ENCODE data around the gene PDE11A. TPM values are rescaled to one million over a fixed set of nuclear protein-coding genes. Genes with fewer than 3 reads are reported as not detected.
"Not testable (repeated sequence)": the region's sequence is repeated elsewhere in the genome, so short reads cannot be mapped to it uniquely, and the experiment has no call there.

Gene PDE11A
- total RNA-seq, 1 donor, result under 0.01 TPM

DNA sequence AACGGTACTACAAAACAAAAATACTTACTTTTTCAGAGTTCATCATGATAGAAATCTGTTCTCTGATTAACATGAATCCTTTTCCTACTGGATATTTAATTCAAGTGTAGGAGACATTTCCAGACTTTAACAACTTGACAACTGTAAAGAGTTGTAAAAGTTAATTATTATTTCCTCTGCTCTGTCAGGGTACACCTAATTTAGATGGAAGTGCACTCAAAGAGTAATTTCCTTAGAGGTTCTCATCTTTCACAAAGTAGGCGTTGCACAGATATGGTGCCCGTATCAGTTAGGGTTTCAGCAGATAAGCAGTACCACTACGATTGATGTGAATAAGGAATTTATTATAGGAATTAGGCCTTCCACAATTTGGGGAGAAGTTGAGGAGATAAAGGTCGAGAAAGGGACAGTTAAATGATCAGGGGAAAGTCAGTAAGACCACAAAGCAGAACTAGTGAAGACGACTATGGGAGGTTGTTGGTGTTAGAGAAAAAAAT lies 16.2 kb upstream of the PDE11A start:
- no peaks in the 10 kb centered on the region for H3K9me3 ChIP-seq (ENCODE audit: low read depth, low read length)
- H3K4me1 ChIP-seq (ENCODE audit: insufficient read depth, low read length), result no peaks in the 10 kb centered on the region
- H3K4me3 ChIP-seq (ENCODE audit: low read length), result no peak overlapping the region
- no peaks in the 10 kb centered on the region for H3K27me3 ChIP-seq (ENCODE audit: insufficient read depth, low read length)

DNA sequence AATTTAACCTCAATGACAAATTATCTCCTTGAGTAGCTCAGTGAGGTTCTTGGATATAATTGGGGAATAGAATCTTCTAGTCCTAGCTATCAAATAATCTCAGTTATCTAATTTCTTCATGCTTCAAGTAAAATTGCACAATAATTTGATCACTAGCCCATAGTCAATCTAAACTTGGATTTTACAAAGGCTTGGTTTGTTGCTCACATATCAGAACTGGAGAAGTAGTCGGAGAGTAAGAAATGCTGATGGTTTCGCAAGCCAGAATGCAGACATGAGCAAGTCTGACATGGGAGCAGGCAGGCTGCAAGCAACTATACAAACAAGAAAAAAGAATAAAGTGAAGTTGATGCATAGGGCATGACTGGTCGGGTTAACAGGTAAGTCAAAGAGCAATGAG lies 11.7 kb upstream of the PDE11A start:
- H3K9me3 ChIP-seq (ENCODE audit: low read depth, low read length), result no peaks in the 10 kb centered on the region
- no peaks in the 10 kb centered on the region for H3K27me3 ChIP-seq (ENCODE audit: insufficient read depth, low read length)
- no peaks in the 10 kb centered on the region for H3K4me1 ChIP-seq (ENCODE audit: insufficient read depth, low read length)
- no peak overlapping the region for H3K4me3 ChIP-seq (ENCODE audit: low read length)

DNA sequence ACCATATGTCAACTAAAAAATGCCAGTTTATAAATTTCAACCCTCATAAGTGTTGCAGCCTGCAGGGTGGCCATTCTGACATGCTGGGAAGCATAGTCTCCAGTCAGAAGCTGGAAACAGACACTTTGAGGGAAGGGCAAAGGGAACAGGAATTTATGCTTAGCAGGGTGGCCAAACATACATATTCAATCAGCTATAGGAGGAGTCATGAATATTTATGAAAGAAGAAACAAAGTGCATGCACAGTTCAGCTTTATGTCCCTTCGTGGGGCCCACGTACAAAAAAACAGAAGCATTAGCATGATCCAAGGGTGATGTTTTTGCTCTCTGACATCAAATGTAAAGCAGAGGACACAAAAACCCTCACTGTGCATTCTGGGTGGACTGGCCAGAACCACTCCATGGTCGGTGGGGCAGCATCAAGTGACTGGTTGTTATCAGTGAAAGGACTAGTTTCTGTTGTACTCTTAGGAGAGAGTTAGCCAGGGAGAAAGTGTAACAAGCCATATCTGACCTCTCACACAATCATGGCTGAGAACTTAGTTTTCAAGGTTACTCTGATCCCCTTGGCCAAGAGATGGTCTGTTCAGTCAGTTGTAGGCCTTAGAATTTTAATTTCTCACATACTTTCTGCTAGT lies 9.9 kb upstream of the PDE11A start:
- Histone ChIP-seq H3K9me3 (ENCODE audit: low read depth, low read length) (no peaks in the 10 kb centered on the region), H3K4me1 (ENCODE audit: insufficient read depth, low read length) (no peaks in the 10 kb centered on the region)

DNA sequence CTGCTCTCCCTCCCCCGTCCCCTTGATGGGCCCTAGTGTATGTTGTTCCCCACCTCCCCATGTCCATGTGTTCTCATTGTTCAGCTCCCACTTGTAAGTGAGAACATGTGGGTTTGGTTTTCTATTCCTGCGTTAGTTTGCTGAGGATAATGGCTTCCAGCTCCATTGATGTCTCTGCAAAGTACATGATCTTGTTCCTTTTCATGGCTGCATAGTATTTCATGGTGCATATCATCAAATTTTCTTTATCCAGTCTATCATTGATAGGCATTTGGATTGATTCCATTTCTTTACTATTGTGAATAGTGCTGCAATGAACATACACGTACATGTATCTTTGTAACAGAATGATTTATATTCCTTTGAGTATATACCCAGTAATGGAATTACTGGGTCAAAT lies 6.7 kb upstream of the PDE11A start:
- not testable (repeated sequence) for H3K4me1 ChIP-seq (ENCODE audit: insufficient read depth, low read length); H3K4me3 ChIP-seq (ENCODE audit: low read length); H3K27me3 ChIP-seq (ENCODE audit: insufficient read depth, low read length); H3K9me3 ChIP-seq (ENCODE audit: low read depth, low read length)

More for the DNA sequence above, 9.9 kb upstream of the PDE11A start:
- Histone ChIP-seq H3K27me3 (ENCODE audit: insufficient read depth, low read length) (no peaks in the 10 kb centered on the region), H3K4me3 (ENCODE audit: low read length) (no peak overlapping the region)

DNA sequence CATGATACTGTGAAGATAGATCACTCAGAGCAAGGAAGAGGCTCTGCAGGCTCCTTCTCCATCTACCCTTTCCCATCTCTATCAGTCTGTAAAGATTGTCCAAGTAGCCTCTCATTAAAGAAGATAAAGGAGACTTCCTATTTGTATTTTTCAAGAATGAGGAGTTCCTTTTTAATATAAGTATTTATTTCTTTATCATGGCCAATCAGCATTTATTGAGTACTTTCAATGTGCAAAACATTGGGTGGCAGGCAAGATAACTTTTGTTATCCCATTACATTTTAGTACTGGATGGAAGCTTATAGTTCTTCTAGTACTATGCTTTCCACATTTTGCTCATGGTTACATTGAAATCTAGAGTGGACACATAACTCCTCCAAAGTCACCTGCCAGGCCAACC lies 3.6 kb upstream of the PDE11A start:
- peaks cover 11% of the 10 kb centered on the region for H3K4me1 ChIP-seq (ENCODE audit: insufficient read depth, low read length)
- no peak overlapping the region for H3K4me3 ChIP-seq (ENCODE audit: low read length)
- H3K9me3 ChIP-seq (ENCODE audit: low read depth, low read length), result no peaks in the 10 kb centered on the region

DNA sequence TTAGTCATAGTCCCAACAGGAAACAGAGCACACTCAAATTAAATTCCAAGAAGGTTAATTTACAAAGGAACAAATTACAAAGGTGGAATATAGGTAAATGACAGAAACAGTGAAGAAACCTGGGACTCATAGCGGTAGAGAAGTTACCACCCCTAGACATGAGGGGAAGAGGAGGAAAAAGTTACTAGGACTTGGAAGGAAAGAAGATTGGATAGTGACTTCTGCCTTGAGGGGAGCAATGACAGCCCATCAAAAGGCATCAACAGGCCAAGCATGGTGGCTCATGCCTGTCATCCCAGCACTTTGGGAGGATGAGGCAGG lies 2.4 kb upstream of the PDE11A start:
- Histone ChIP-seq H3K4me1 (ENCODE audit: insufficient read depth, low read length) (peaks cover 11% of the 10 kb centered on the region), H3K27me3 (ENCODE audit: insufficient read depth, low read length) (peaks cover 28% of the 10 kb centered on the region), H3K4me3 (ENCODE audit: low read length) (no peak overlapping the region), H3K9me3 (ENCODE audit: low read depth, low read length) (no peaks in the 10 kb centered on the region)

More for the DNA sequence above, 3.6 kb upstream of the PDE11A start:
- H3K27me3 ChIP-seq (ENCODE audit: insufficient read depth, low read length), result peaks cover 28% of the 10 kb centered on the region

DNA sequence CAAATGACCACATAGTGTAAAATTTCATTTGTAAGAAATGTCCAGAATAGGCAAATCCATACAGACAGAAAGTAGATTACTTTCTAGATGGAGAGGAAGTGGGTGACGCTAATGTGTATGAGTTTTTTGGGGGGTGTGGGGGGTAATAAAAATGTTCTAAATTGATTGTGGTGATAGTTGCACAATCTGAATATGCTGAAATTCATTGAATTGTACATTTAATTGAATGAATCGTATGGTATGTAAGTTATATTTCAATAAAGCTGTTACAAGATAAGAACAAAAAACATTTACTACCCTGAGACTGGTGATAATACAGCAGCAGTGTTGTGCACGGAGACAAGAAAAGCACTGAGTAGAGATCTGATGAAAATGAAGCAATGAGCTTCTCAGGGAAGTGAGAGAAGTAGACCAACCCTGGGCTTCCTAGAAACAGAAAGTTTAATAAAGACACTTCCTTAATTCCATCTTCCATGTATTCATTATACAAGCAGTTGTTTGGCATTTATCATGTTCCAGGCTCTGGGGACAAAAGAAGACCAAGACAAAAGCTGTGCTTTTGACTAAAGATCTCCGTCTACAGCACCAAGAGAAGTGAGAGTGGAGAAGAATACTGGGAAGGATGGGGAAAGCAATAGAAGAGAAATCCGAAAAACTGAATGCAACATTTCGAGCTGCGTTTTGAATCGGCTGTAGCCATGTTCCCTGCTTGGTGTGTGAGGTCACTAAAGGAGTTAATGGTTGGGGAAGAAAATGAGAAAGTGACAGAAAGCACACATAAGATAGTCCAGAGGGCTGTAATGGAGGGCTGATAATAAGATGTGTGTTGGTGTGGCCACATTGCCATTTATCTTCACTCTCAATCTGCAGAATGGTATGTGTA lies 1.8 kb upstream of the PDE11A start:
- H3K9me3 ChIP-seq (ENCODE audit: low read depth, low read length), result no peaks in the 10 kb centered on the region
- H3K27me3 ChIP-seq (ENCODE audit: insufficient read depth, low read length), result peaks cover 32% of the 10 kb centered on the region
- peaks cover 11% of the 10 kb centered on the region for H3K4me1 ChIP-seq (ENCODE audit: insufficient read depth, low read length)
- H3K4me3 ChIP-seq (ENCODE audit: low read length), result no peak overlapping the region

DNA sequence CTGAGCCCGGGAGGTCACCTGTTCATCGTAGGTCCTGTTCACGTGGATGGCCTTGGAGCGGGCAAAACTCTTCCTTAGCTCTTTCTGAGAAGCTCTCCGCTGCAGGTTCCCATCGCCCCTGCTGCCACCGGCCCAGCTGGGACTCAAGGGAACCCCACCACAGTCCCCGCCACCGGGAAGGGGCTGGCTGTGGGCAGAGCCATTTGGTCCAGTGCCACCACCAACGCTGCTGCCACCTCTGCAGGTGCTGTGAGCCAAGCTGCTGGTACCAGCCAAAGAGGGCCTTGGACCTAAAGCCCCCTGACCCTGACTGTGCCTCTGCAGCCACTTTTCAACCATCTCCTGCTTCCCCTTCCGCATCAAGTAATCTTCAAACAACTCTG lies 586 bp downstream of the PDE11A start:
- Histone ChIP-seq H3K4me3 (ENCODE audit: low read length) (no peak overlapping the region), H3K4me1 (ENCODE audit: insufficient read depth, low read length) (peaks cover 11% of the 10 kb centered on the region), H3K9me3 (ENCODE audit: low read depth, low read length) (no peaks in the 10 kb centered on the region)

DNA sequence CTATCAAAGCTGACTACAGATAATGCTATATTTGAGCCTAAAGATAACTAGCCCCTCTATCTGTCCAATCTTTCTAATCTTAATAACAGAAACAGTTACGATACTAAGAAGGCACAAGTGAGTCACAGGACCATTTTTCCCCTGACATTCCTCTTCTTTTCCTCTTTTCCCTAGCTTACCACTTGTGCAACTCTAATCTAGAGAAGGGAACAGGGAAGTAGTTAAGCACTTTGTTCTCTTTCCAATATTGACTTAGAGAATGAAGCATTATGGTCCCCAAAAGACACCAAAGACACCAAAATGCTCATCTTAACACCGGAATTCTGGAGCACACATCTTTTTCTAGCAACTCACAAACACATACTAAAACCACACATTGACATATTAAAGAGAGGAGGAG lies 1.8 kb downstream of the PDE11A start:
- Histone ChIP-seq H3K4me1 (ENCODE audit: insufficient read depth, low read length) (peaks cover 11% of the 10 kb centered on the region), H3K9me3 (ENCODE audit: low read depth, low read length) (no peaks in the 10 kb centered on the region), H3K4me3 (ENCODE audit: low read length) (no peak overlapping the region), H3K27me3 (ENCODE audit: insufficient read depth, low read length) (peaks cover 32% of the 10 kb centered on the region)

More for the DNA sequence above, 586 bp downstream of the PDE11A start:
- H3K27me3 ChIP-seq (ENCODE audit: insufficient read depth, low read length), result peaks cover 32% of the 10 kb centered on the region

DNA sequence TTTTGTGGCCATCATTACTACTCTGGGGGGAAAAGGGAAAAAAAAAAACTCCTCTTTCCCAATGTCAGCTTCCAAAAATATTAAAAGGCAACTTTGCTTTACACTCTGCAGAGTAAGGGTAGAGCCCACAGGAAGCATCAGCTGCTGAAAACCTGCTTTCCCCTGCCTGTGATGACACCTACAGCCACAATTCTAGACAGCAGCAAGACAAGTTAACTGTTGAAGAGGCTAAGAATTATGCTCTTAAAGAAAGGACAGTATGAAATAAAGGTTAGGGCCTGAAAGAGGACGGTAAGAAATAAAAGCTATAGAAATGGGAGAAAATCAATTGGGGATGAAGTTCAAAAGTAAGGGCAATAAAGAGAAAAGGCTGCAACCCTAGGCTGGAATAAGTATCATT lies 3.0 kb downstream of the PDE11A start:
- no peak overlapping the region for H3K4me3 ChIP-seq (ENCODE audit: low read length)
- H3K4me1 ChIP-seq (ENCODE audit: insufficient read depth, low read length), result peaks cover 11% of the 10 kb centered on the region
- H3K9me3 ChIP-seq (ENCODE audit: low read depth, low read length), result no peaks in the 10 kb centered on the region
- H3K27me3 ChIP-seq (ENCODE audit: insufficient read depth, low read length), result peaks cover 32% of the 10 kb centered on the region

DNA sequence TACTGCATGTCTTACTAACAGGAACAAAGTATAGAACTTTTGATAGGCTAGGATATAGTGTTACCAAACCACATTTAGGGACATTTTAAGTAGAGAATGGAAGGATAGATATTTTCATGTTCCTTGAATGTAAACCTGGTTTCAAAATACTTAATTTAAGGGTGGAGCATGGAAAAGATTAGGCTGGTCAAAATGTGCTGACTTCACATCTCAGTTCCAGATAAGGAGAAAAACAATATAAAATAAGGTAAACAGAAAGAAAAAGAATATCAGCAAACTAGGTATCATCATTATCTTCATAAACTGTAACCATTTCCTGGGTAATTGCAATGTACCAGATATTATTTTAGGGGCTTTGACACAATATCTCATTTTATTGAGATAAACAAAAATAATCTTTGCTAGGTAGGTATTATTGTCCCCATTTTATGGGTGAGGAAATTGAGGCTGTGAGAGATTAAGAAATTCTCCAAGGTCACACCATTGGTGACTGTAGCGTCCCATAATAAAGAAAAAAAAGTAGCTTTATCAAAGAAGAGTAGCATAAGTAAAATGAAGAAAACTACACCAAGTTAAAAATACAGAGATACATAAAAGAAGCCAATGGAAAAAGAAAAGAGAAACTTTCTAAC lies 3.6 kb downstream of the PDE11A start:
- Histone ChIP-seq H3K4me1 (ENCODE audit: insufficient read depth, low read length) (peaks cover 11% of the 10 kb centered on the region), H3K9me3 (ENCODE audit: low read depth, low read length) (no peaks in the 10 kb centered on the region), H3K27me3 (ENCODE audit: insufficient read depth, low read length) (peaks cover 26% of the 10 kb centered on the region), H3K4me3 (ENCODE audit: low read length) (no peak overlapping the region)

DNA sequence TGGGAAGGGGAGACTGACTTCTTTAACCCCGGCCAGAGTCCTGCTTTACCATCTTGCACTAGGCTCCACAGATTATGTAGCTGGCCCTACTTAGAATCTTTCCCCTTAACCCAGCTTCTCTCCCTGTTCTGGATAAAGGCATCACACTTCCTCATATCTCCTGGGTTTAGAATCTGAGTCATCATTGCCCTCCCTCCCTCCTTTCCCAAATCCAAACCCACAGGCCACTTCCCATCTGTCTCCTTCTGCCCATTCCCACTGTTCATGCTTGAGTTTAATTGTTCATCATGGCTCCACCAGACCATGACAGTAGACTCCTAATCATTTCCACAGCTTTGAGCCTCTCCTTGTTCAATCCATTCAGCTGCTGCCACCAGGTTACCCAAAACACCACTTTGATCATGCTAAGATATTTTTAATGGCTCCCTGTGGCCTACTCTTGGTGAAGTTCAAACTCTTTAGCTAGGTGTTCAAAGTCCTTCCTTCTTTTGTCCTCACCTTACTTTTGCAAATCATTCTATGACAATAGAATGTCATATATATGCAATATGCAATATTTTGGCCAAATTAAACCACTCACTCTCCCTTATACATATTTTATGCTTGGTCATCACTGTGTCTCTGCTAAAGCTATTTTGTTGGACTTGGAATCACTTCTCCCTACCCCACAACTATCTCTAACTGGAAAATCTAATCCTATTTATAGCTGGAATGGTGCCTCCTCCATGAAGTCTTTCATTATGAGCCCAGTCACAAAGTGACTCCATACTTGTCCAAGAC lies 5.5 kb downstream of the PDE11A start:
- Histone ChIP-seq H3K27me3 (ENCODE audit: insufficient read depth, low read length) (peaks cover 8% of the 10 kb centered on the region), H3K4me3 (ENCODE audit: low read length) (no peak overlapping the region), H3K9me3 (ENCODE audit: low read depth, low read length) (no peaks in the 10 kb centered on the region), H3K4me1 (ENCODE audit: insufficient read depth, low read length) (no peaks in the 10 kb centered on the region)

DNA sequence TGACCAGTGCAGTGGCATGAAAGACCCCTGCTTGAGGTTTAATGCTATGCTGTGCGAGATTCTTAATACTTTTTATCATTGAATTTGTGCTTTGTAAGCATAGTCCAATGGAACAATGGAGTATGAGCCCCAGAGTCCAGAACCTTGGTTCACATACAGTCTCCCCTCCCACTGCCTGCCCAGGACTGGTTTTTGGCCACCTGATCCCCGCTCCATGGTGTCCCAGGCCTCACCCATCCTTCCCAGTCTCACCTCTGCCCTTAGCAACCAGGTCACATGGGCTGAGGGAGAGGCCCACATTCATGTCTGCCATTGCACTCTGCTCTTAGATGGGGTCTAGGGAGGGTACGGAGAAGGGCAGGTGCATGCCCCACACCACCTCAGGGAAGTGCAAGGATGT lies 6.3 kb downstream of the PDE11A start:
- no peak overlapping the region for H3K4me3 ChIP-seq (ENCODE audit: low read length)
- no peaks in the 10 kb centered on the region for H3K4me1 ChIP-seq (ENCODE audit: insufficient read depth, low read length)
- H3K27me3 ChIP-seq (ENCODE audit: insufficient read depth, low read length), result peaks cover 4% of the 10 kb centered on the region
- H3K9me3 ChIP-seq (ENCODE audit: low read depth, low read length), result no peaks in the 10 kb centered on the region

DNA sequence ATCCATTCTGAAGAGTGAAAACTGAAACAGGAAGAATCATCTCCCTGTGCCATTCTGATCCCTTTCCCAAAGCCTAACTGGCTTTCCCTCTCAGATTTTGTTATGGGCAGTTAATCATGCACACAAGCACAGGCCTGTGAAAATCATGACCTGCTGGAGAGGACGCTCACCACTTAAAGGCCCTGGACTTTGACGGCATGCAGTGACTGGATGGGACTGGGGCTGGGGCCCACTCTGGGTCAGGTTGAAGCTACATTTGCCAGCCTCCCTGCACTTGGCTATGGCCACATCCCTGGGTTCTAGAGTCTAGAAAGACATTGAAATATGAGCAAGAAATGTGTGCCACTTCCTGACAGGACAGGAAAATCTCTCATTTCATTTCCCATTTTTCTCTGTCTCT lies 12.9 kb downstream of the PDE11A start:
- Histone ChIP-seq H3K27me3 (ENCODE audit: insufficient read depth, low read length) (no peaks in the 10 kb centered on the region), H3K4me1 (ENCODE audit: insufficient read depth, low read length) (no peaks in the 10 kb centered on the region), H3K9me3 (ENCODE audit: low read depth, low read length) (no peaks in the 10 kb centered on the region), H3K4me3 (ENCODE audit: low read length) (no peak overlapping the region)

DNA sequence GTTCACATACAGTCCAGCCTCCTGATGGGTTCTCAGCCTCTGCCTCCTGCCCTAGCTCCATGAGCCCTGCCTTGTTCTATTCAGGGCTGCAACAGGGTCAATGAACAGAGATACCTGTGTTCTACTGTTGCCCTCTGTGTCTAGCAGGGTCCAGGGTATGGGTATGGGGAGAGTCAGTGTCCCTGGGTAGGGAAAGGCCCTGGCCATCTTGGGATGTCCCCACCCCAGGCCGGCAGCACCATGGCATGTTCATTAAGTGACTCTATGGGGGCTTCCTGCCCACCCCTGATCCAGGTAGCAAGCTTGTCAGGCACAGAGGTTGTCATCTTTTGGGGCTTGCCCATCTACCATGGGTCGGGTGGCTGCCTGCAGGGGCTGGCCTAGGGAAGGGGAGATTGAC lies 13.5 kb downstream of the PDE11A start:
- Histone ChIP-seq H3K27me3 (ENCODE audit: insufficient read depth, low read length) (no peaks in the 10 kb centered on the region), H3K4me3 (ENCODE audit: low read length) (no peak overlapping the region), H3K9me3 (ENCODE audit: low read depth, low read length) (no peaks in the 10 kb centered on the region), H3K4me1 (ENCODE audit: insufficient read depth, low read length) (no peaks in the 10 kb centered on the region)
